ENCODE data around the gene RALGPS1. TPM values are rescaled to one million over a fixed set of nuclear protein-coding genes. Genes with fewer than 3 reads are reported as not detected.

The RALGPS1 gene
- total RNA-seq, 1 experiment from 2014 or later = 18.6 TPM

DNA sequence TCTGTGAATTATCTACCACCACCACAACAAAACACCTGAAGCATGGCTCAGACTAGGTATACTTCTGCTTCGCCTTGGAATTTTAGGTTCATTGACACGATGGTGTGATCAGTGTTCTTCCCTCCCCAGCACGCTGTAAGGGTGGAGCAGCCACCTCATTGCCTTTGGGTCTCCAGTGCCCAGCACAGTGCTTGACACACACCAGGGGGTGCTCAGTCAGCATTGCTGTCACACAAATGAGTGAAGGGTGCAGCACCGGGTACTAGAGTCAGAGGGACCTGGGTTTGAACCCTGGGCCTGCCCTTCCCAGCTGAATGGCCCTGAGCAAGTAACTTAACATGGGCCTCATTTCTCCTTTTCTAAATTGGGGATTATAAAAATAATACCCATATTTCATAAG is 217.8 kb downstream of the RALGPS1 start:
- no peaks in the 10 kb centered on the region for H3K9me3 ChIP-seq (ENCODE audit: control insufficient read depth, low read depth, low read length)
- H3T11ph ChIP-seq (ENCODE audit: low read length) = no peak overlapping the region
- TF ChIP-seq, protein P1, sequence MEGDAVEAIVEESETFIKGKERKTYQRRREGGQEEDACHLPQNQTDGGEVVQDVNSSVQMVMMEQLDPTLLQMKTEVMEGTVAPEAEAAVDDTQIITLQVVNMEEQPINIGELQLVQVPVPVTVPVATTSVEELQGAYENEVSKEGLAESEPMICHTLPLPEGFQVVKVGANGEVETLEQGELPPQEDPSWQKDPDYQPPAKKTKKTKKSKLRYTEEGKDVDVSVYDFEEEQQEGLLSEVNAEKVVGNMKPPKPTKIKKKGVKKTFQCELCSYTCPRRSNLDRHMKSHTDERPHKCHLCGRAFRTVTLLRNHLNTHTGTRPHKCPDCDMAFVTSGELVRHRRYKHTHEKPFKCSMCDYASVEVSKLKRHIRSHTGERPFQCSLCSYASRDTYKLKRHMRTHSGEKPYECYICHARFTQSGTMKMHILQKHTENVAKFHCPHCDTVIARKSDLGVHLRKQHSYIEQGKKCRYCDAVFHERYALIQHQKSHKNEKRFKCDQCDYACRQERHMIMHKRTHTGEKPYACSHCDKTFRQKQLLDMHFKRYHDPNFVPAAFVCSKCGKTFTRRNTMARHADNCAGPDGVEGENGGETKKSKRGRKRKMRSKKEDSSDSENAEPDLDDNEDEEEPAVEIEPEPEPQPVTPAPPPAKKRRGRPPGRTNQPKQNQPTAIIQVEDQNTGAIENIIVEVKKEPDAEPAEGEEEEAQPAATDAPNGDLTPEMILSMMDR (conservative IDR thresholded peaks at IDR 0.05) = no peak
- peaks cover 2% of the 10 kb centered on the region; the same call in 1 of the 2 replicates for H3K4me1 ChIP-seq (ENCODE audit: insufficient read depth, low read length)
- H3K79me1 ChIP-seq (ENCODE audit: insufficient read depth, low read depth, low read length, poor library complexity, severe bottlenecking) = no peaks in the 10 kb centered on the region
- no peak overlapping the region for H3K14ac ChIP-seq (ENCODE audit: insufficient read depth, low read length)
- H3K9ac ChIP-seq (ENCODE audit: extremely low read depth, insufficient read length, low read length) = no peak overlapping the region
- H2BK120ac ChIP-seq (ENCODE audit: low read depth, low read length, poor library complexity, severe bottlenecking) = no peak overlapping the region
- H2BK15ac ChIP-seq (ENCODE audit: low read depth, low read length) = no peak overlapping the region
- no peak overlapping the region for H4K91ac ChIP-seq (ENCODE audit: insufficient read length, low read depth, low read length)
- H3K79me2 ChIP-seq (ENCODE audit: insufficient read depth, low read length) = no peaks in the 10 kb centered on the region
- Mint-ChIP-seq H3K27ac (no peak overlapping the region), H3K4me1 (peaks cover 36 to 51% of the 10 kb centered on the region in 2 experiments), H3K4me3 (no peak overlapping the region), H3K9me3 (no peaks in the 10 kb centered on the region), H3K36me3 (ENCODE audit: insufficient read depth in 1 of 3, low read depth in 3 of 3) (no peaks in the 10 kb centered on the region), H3K27me3 (ENCODE audit: low read depth) (no peaks in the 10 kb centered on the region; the same call in 1 of the 2 replicates)
- no peak overlapping the region for H2AK5ac ChIP-seq (ENCODE audit: insufficient read length, low read length)
- H2BK5ac ChIP-seq (ENCODE audit: insufficient read length, low read length) = no peak overlapping the region
- no CpG with 5 or more reads among the region's 4 CpGs for WGBS (ENCODE audit: extremely low coverage, insufficient read length, low lambda C conversion rate)
- no peaks in the 10 kb centered on the region for H3K27me3 ChIP-seq (ENCODE audit: insufficient read depth, low read length)
- H3K56ac ChIP-seq (ENCODE audit: insufficient read length, low read depth, low read length) = no peak overlapping the region
- no peak overlapping the region for H3K4ac ChIP-seq (ENCODE audit: low read depth, low read length)
- DNase-seq = peak; percentile 24
- no peak overlapping the region for H2BK12ac ChIP-seq (ENCODE audit: insufficient read length, low read depth, low read length)
- no peak overlapping the region for H2AFZ ChIP-seq (ENCODE audit: low read length)
- no peaks in the 10 kb centered on the region for H4K20me1 ChIP-seq (ENCODE audit: control insufficient read depth, insufficient read depth, insufficient read length)
- no peak overlapping the region for H4K8ac ChIP-seq (replicated peaks; ENCODE audit: insufficient read length, low read depth, low read length)
- no peak overlapping the region for H3K23ac ChIP-seq (ENCODE audit: insufficient read length, low read depth, low read length)
- H4K5ac ChIP-seq (ENCODE audit: insufficient read length, low read depth, low read length) = no peak overlapping the region
- H3K18ac ChIP-seq (ENCODE audit: insufficient read length, low read depth, low read length) = no peak overlapping the region
- H3K4me2 ChIP-seq (ENCODE audit: insufficient read depth, insufficient read length, low read length) = no peak overlapping the region
- no peak overlapping the region for H2BK20ac ChIP-seq (ENCODE audit: low read depth, low read length, poor library complexity, severe bottlenecking)
- no peaks in the 10 kb centered on the region for H3K23me2 ChIP-seq (ENCODE audit: insufficient read length, low read depth, low read length, poor library complexity, severe bottlenecking)
- no peak overlapping the region for H3K27ac ChIP-seq (ENCODE audit: insufficient read length, low read depth, low read length)

All from H9 (cell line).